CD4-positive, alpha-beta T cell treated with Interleukin-4 for 1 hour (primary cell): ENCODE data around the gene CNOT1.

Source experiments
- DNase-seq, 2 donors: peaks; one replicate each; pipeline ENCODE4 v3.0.0-alpha.2; 2020 to 2022

Gene CNOT1

GRCh38 chr16:58475091-58475619 is 154.5 kb downstream of the CNOT1 start:
- DNase-seq = no peak

- no peak for DNase-seq
Measured at GRCh38 chr16:58474296-58474695, 155.3 kb downstream of the CNOT1 start.

DNA sequence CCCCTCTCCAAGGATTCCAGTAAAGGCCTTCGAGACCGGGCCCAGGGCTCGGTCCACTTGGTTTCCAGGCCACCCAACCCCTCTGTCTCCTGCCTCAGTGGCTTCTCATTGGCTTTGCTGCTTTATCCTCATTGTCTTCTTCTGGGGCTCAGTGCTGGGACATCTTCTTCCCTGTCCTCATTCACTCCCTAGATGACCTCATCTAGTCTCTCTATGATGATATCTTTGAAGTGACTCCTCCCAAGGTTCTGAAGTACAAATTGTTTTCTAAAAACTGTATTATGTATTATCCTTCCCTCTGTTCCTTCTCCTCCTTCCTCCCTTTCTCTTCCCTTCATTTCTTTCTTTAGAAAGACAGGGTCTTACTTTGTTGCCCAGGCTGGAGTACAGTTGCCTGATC is 156.8 kb downstream of the CNOT1 start:
- no peak for DNase-seq

- no peak for DNase-seq
Measured at GRCh38 chr16:58472266-58472665, 157.4 kb downstream of the CNOT1 start.

- DNase-seq = no peak
Measured at GRCh38 chr16:58471209-58471975, 158.2 kb downstream of the CNOT1 start.
